Activated CD8-positive, alpha-beta T cell treated with anti-CD3 and anti-CD28 coated beads for 36 hours (primary cell): ENCODE data around the gene RAB4A. TPM values are rescaled to one million over a fixed set of nuclear protein-coding genes. Genes with fewer than 3 reads are reported as not detected.

Experiments used
- ATAC-seq: fragments of 200-7000 bp; cut with Tn5 transposase; one replicate; pipeline ENCODE4 v1.10.0; 2021; ENCODE audit warnings: mild to moderate bottlenecking, moderate library complexity
- CTCF ChIA-PET: fragments of 350-600 bp; sonication (Branson Sonifier 250); formaldehyde crosslinking; loops from one replicate; lab custom pipeline; 2021; ENCODE audit warnings: antibody characterized with exemption; lab: Charles Lee
- POLR2A ChIA-PET: fragments of 350-600 bp; sonication (Branson Sonifier 250); formaldehyde crosslinking; loops from one replicate; lab custom pipeline; 2021; ENCODE audit warnings: antibody characterized with exemption; lab: Charles Lee
- DNase-seq: peaks from one replicate; pipeline ENCODE4 v3.0.0-alpha.2; 2020
- H3K27ac Mint-ChIP-seq: one replicate; pipeline ENCODE4 v1.8.0; 2021; ENCODE audit warnings: mild to moderate bottlenecking, mixed read lengths
- H3K27me3 Mint-ChIP-seq: one replicate; pipeline ENCODE4 v1.8.0; 2021; ENCODE audit warnings: mixed read lengths
- H3K36me3 Mint-ChIP-seq: one replicate; pipeline ENCODE4 v1.8.0; 2021; ENCODE audit warnings: low read depth, mixed read lengths
- H3K4me1 Mint-ChIP-seq: one replicate; pipeline ENCODE4 v1.8.0; 2021; ENCODE audit warnings: low read depth, mixed read lengths
- H3K4me3 Mint-ChIP-seq: one replicate; pipeline ENCODE4 v1.8.0; 2021; ENCODE audit warnings: mild to moderate bottlenecking, moderate library complexity, mixed read lengths
- H3K9me3 Mint-ChIP-seq: one replicate; pipeline ENCODE4 v1.8.0; 2021; ENCODE audit warnings: mixed read lengths
- intact Hi-C: fragments of 100-400 bp; cut with micrococcal nuclease; formaldehyde crosslinking; loops from one replicate; pipeline ENCODE4 v1.10.0; 2022
- total RNA-seq, 2 experiments: library from RNA; stranded (reverse); gene quantifications; one replicate each; pipeline ENCODE4 v1.2.3, GENCODE V29; 2021
- TF ChIP-seq, protein P1 (sequence below): fragments of 200-600 bp; IDR thresholded peaks from one replicate; pipeline ENCODE4 v1.8.0; 2022; ENCODE audit warnings: antibody characterized with exemption, mild to moderate bottlenecking

The RAB4A gene
- total RNA-seq, 2 experiments from 2014 or later = 27.2 to 30.6 TPM

DNA sequence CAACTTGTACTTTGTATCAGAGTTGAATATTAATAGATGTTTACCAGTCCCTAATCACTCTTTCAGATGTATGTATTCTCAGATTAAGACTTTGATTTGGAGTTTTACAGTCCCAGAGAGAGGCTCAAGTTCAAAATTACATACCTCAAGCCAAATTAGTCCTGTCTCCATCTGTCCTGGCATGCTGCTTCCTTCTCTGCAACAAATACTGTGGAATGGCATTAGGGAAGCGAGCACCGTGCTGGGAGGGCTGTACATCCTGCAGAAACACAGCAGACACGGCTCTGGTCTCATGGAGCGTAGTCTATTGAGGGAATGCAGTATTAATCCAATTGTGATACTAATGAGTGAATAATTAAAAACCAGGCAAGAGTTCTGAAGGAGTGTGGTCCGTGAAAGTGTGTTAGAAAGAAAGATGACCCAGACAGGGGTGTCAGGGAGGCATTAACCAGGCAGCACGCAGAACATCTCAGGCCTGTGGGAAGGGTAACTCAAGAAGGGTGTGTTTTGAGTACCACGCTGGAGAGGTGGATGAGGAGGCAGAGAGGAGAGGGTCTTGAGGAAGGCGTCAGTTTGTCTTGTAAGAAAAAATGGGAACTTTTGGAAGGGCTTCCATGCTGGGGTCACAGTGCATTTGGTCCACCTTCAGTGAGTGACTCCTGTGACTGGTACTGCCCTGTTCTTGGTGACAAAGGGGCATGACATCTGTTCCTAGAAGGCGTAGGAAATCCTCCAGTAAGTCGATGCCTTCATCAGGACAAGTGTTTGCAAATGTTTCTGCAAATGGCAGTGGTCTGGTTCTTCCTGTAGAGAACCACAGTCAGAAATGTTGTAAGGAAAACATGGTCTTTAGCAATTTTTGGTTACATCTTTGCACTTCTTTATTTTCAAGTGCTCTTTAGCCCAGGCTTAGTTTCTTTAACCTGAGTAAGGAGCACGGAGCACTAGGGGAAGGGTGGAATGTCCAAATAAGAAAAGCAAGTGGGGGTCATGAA, 1.6 kb downstream of the RAB4A start:
- H3K36me3 Mint-ChIP-seq = peaks cover 2% of the 10 kb centered on the region
- ChIA-PET POLR2A (no interaction called here), CTCF (interaction anchor here (0.9 to 2.9 kb wide), 2 partner anchors 14 kb away, joined by 3 to 12 read pairs; no protein-coding TSS in a partner anchor)
- peaks cover 26% of the 10 kb centered on the region for H3K4me1 Mint-ChIP-seq
- no peaks in the 10 kb centered on the region for H3K27me3 Mint-ChIP-seq
- peak overlapping the region; percentile 88 for H3K4me3 Mint-ChIP-seq
- peaks cover 2% of the 10 kb centered on the region for H3K9me3 Mint-ChIP-seq
- ATAC-seq (no peak), DNase-seq (no peak)
- peak overlapping the region; percentile 78 for H3K27ac Mint-ChIP-seq
- TF ChIP-seq, protein P1, sequence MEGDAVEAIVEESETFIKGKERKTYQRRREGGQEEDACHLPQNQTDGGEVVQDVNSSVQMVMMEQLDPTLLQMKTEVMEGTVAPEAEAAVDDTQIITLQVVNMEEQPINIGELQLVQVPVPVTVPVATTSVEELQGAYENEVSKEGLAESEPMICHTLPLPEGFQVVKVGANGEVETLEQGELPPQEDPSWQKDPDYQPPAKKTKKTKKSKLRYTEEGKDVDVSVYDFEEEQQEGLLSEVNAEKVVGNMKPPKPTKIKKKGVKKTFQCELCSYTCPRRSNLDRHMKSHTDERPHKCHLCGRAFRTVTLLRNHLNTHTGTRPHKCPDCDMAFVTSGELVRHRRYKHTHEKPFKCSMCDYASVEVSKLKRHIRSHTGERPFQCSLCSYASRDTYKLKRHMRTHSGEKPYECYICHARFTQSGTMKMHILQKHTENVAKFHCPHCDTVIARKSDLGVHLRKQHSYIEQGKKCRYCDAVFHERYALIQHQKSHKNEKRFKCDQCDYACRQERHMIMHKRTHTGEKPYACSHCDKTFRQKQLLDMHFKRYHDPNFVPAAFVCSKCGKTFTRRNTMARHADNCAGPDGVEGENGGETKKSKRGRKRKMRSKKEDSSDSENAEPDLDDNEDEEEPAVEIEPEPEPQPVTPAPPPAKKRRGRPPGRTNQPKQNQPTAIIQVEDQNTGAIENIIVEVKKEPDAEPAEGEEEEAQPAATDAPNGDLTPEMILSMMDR = no peak
- intact Hi-C loops = loop anchor here (10.0 kb wide), 1 partner anchor 72 kb away; the partner anchor contains the start of gene CCSAP

DNA sequence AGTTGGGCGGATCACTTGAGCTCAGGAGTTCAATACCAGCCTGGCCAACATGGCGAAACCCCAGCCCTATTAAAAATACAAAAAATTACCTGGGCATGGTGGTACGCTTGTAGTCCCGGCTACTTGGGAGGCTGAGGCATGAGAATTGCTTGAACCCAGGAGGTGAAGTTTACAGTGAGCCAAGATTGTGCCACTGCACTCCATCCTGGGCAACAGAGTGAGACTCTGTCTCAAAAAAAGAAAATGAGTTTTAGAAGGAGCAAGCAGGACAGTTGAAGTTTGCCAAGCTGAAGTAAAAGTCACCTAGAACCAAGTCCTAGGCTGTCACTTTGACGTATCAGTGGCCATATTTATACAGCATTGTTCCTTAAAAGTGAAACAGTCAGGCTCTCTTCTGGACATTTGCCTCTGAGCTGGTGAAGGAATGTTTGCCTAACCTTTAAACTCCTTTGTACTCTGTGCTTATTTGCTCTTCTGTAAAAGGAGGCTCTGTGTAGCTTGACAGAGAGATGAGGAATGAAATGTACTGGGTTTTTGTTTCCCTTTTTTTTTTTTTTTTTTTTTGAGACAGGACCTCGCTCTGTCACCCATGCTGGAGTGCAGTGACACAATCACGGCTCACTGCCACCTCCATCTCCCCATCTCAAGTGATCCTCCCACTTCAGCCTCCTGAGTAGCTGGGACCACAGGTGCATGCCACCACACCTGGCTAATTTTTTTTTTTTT, 2.8 kb downstream of the RAB4A start:
- ChIA-PET CTCF (interaction anchor here (0.9 to 1.2 kb wide), 4 partner anchors 15 to 208 kb away, joined by 3 read pairs; no protein-coding TSS in a partner anchor), POLR2A (no interaction called here)
- Mint-ChIP-seq H3K36me3 (peaks cover 2% of the 10 kb centered on the region), H3K9me3 (no peaks in the 10 kb centered on the region), H3K4me3 (no peak overlapping the region), H3K27ac (no peak overlapping the region), H3K27me3 (no peaks in the 10 kb centered on the region), H3K4me1 (peaks cover 26% of the 10 kb centered on the region)
- ATAC-seq = no peak
- TF ChIP-seq, protein P1 = no peak
- intact Hi-C loops = loop anchor here (10.0 kb wide), 1 partner anchor 71 kb away; the partner anchor contains the start of gene CCSAP
- DNase-seq = no peak

DNA sequence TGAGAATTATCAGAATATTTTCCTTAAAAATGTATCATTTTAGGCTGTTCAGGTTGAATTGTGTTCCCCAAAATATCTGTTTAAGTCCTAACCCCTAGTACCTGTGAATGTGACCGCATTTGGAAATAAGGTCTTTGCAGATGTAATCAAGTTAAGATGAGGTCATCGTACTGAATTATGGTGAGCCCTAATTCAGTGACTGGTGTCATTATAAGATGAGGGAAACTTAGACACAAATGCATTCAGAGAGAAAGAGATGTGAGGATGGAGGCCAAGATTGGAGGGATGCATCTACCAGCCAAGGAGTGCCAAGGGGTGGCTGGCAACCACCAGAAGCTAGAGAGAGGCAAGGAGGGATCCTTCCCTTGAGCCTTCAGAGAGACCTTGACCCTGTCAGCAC, 4.1 kb downstream of the RAB4A start:
- CTCF ChIA-PET = interaction anchor here (0.6 to 1.2 kb wide), 2 partner anchors 207 to 940 kb away, joined by 3 read pairs; no protein-coding TSS in a partner anchor
- intact Hi-C loops = loop anchor here (10.0 kb wide), 1 partner anchor 70 kb away; the partner anchor contains the start of gene CCSAP
- POLR2A ChIA-PET = no interaction called here

DNA sequence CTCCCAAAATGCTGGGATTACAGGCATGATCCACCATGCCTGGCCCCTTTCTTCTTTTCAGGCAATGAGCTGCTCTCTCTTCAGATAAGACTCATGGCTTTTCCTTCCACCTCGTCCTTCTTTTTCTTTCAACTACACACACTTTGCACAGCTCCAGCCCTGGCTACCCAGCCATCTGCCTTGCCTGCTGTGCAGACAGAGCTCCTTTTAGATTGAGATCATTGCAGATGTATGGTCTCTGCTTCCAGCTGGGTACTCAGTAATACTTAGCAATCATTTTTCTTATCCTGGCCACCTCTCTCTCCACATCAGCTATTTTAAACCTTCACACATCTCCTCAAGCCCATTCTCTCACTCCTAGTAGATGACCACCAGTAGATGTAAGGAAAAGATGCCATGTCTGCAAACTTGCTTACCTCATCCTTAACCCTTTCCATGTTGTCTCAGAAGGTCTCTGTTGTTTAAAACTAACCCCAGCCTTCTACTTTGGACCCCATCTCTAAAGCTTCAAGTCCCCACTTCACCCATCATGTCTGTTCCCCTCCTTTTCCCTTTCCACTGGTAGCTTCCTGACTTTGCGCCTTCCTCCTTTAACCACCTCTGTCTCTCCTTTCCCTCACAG, 7.3 kb downstream of the RAB4A start:
- Mint-ChIP-seq H3K27me3 (no peaks in the 10 kb centered on the region), H3K4me3 (no peak overlapping the region), H3K9me3 (peaks cover 4% of the 10 kb centered on the region), H3K4me1 (peaks cover 34% of the 10 kb centered on the region), H3K36me3 (peaks cover 12% of the 10 kb centered on the region), H3K27ac (no peak overlapping the region)
- ChIA-PET CTCF (interaction anchor here (0.9 to 1.6 kb wide), 4 partner anchors 19 to 614 kb away, joined by 3 to 6 read pairs (median 4); no protein-coding TSS in a partner anchor), POLR2A (no interaction called here)
- TF ChIP-seq, protein P1 = no peak
- intact Hi-C loops = loop anchor here (10.0 kb wide), 1 partner anchor 67 kb away; the partner anchor contains the start of gene CCSAP
- ATAC-seq (no peak), DNase-seq (no peak)

More for the DNA sequence above, 4.1 kb downstream of the RAB4A start:
- peaks cover 2% of the 10 kb centered on the region for H3K36me3 Mint-ChIP-seq
- H3K4me1 Mint-ChIP-seq = peaks cover 26% of the 10 kb centered on the region
- H3K27ac Mint-ChIP-seq = no peak overlapping the region
- DNase-seq (no peak), ATAC-seq (no peak)
- no peaks in the 10 kb centered on the region for H3K9me3 Mint-ChIP-seq
- TF ChIP-seq, protein P1 = no peak
- H3K4me3 Mint-ChIP-seq = no peak overlapping the region
- H3K27me3 Mint-ChIP-seq = no peaks in the 10 kb centered on the region
